Right renal pelvis (tissue), 4 donors: Measurements from ENCODE around the gene LIN37. TPM values are rescaled to one million over a fixed set of nuclear protein-coding genes. Genes with fewer than 3 reads are reported as not detected.
A peak's percentile ranks its signal among the peaks of the same experiment; 100 is the strongest.

ENCODE experiments used
- DNase-seq, 4 donors: peaks; one replicate each; pipeline ENCODE4 v3.0.0-alpha.2; 2013; ENCODE audit warnings: low read depth in 4 of 4, low spot score in 3 of 4, missing footprints in 1 of 4
- polyA plus RNA-seq, 4 donors: library from polyadenylated mRNA; unstranded; fragments of 120-200 nt; gene quantifications; one replicate each; pipeline ENCODE4 v1.2.1, GENCODE V29; 2013; ENCODE audit not compliant: insufficient read length in 4 of 4

Gene LIN37, protein sequence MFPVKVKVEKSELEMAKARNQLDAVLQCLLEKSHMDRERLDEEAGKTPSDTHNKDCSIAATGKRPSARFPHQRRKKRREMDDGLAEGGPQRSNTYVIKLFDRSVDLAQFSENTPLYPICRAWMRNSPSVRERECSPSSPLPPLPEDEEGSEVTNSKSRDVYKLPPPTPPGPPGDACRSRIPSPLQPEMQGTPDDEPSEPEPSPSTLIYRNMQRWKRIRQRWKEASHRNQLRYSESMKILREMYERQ
- polyA plus RNA-seq: 10 to 100 TPM in 1 of 4 donors, 1 to 10 TPM in 3; 8.3 to 11.1 (median 9.4) TPM

DNA sequence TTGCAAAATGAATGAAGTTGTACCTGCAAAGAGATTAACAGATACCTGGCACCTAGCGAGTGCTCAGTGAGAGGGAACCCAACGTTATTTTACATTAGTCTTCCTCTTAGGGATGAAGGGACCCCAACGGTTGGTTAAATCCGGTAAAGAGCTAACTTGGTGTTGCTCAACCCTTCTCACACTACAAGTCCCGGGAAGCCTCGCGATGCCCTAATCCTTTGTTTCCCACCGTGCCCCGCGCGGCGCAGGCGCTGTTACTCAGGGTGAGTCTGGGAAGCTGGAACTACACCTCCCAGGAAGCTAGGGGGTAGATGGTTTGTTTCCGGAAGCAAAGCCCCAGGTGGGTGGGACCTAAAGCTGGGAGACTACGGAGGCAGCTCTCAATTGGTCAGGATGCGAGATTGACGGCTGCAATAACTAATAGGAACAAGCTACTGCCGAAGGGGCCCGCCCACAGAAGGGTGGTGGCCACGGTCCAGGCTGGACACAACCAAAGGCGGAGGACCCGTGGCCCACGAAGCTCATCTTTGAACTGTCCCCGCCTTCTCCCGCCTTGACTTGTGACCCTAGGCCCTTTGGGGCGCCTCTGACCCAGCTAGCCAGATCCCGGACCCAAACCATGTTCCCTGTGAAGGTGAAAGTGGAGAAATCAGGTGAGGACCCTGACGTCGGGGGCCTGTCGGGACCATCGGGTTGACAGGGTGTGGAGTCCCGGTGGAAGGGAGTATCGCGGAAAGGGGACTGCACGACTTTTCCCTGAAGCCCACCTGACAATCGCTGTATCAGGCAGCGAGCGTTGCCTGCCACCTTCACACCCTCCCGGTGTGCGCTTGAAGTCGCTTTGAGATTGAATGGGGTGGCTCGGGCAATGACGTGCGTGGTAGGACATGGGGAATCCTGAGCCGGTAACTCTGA, at the start of gene LIN37:
Gene LIN37 (plus strand): TSS at position 471 of the 915 bp plus-strand sequence. CDS start 149 bp downstream, at position 620.
- peak; percentile 98 to 99 (median 99) for DNase-seq

DNA sequence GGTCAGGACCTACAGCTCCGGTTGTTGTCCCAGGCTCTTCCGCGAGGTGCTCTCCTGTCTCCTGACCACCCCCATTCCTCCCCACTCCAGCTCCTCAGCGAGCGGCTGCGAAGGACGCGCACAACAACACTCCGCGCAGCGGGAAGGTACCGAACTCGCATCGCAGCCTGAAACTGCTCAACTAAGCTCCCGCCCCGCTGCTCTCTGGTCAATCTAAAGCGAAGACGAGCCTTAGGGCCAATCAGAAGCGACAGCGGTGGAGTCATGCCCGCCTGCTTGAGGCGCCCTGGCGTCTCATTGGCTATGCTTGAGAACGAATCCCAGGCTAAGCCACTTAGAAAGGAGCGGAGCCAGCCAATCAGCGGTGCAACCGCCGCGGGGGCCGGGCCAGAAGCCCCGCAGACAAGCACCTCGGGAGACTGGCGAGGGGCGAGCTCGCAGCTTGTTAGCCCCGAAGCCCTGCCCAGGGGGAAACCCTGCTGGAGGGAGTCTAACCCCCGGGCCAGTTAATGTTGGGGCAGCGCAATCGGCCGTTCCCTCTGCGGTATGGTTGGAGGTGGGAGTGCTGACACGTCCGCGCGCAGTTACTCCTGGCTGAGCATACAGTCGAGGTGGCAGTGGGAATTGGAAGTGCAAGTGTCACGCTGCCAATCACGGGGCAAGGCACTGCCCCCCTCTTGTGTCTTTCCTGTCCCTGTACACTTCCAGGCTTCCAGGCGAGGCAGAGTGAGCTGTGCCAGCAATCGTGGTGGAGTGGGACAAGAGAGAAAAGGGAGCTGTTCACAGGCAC, 46.0 kb upstream of the LIN37 start:
- peak; percentile 87 to 92 (median 90) for DNase-seq

DNA sequence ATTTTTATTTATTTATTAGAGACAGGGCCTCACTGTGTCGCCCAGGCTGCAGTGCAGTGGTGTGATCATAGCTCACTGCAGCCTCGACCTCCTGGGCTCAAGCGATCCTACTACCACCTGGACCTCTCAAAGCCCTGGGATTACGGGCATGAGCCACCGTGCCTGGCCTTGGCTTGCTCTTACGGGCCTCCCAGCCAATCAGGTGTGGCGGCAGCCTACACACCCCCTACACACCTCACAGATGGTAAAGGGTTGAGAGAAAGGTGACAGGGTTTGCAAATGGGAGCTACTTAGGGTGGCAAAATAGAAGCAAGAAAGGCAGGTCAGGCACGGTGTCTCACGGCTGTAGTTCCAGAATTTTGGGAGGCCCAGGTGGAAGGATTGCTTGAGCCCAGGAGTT, 45.0 kb upstream of the LIN37 start:
- no peak for DNase-seq

DNA sequence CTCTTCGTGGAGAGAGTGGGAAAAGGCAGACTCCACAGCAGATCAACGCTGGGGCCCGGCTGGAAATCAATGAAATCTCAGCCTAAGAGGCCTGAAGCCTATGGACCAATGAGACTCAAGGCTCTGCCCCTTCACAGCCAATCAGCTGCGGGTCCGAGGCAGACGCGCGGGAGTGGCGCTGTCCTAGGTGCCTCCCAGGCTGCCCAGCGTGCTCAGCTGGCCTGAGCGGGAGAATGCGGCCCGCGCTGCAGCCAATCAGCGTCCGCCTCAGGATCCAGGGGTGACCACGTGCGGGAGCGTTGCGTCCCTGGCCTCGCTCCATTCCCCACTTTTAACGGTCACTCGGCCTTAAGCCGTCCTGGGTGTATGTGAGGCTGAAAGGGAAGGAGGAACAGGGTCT, 44.2 kb upstream of the LIN37 start, which contains the start of gene ZBTB32:
Gene ZBTB32 (plus strand): TSS at position 341 of the 400 bp plus-strand sequence. CDS start 10,069 bp downstream, outside the sequence.
- no peak for DNase-seq

DNA sequence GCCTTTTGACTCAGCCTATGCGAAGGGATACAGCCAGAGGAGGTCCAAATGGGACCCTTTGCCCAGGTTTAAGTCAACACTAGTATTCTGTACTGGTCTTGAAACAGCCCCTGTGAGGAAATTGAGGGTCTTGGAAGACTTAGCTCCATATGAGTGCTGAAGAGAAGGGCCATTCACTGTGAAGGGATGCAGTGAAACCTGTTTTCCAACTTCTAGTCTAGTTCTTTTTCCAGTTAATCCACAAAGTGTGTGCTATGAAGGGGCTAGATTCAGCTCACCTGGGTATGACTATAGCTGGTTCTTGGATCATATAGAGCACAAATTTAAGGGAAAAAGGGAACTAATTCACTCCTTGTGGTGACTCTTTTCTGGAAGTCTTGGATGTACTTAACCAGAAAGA, 40.0 kb upstream of the LIN37 start:
- no peak for DNase-seq

DNA sequence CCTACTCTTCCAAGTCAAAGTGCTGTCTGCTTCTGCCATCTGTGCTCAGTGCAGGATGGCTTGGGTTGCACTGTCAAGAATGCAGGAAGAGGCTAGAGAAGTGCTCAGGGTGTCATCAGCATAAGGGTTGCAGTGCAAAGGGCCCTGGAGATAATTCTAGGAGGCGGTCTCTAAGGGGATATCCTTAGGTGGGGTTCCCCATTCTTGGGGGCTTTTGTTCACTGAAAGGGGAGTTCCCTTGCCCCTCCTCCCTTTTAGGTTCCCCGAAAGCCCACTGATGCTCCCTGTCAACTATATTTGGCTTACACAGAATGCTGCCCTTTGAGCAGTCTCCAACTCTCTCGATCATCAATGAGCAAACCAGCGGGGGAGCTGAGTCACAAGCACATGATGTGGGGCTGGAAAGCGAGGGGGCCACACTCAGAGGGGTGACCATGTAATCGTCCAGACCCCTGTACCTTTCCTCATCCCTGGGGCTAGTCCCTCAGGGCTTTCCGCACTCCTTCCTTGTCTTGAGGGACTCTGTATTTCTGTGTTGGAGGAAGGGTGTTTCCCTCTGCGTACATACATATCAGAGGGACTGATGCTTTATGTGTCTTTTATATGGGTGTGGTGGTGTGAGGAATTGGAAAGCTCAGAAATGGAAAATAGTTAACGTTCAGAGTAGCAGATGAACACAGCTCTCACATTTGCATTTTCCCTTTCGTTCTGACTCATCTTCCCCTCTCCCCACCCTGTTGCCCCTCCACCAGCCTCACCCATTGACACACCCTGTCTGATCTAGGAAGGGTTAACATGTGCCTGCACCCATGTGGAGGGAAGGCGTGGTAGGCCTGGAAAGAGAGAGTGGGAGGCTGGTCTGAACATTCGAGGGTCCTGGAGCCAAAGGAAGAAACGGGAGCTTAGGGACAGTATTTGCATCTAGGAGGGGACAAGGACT, 37.3 kb upstream of the LIN37 start:
- no peak for DNase-seq

DNA sequence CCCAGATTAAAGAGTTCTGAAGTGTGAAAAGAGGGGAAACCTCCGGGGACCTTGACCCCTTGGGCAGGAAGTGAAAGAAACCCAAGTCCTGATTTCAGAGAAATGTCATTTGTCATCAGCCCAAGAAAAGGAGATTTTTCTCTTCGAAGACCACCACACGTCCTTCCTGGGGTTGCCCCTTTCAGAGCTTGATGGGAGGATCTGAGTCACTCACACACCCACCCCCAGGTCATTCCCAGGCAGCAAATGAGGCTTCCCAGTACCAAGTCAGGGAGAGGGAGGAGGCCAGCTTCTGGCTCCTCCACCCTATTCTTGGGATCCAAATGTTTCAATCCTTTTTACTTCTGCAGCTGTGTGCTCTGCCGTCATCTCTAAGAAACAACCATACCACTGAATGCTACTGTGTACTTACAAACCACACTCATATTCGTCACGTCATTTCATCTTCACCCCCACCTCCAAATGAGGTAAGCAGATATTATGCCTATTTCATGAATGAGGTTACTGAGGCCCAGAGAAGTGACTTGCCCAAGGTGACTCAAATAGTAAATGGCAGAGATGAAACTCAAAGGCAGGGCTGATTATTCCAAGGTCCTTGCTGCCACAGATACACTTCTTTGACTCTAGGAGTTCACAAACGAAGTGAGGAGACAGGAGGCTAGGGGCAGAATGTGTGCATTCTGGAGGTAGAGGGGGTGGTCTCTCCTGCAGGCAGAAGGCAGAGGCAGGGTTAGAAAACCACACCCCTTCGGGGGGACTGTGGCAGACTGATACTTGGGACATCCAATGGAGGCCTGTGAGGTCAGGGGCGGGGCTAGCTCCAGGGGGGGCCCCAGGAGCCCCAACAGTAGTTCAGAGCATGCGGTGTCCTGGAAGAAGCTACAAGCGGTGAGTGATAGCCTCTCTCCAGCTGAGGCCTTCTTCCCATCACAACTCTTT, 35.5 kb upstream of the LIN37 start:
- no peak for DNase-seq

DNA sequence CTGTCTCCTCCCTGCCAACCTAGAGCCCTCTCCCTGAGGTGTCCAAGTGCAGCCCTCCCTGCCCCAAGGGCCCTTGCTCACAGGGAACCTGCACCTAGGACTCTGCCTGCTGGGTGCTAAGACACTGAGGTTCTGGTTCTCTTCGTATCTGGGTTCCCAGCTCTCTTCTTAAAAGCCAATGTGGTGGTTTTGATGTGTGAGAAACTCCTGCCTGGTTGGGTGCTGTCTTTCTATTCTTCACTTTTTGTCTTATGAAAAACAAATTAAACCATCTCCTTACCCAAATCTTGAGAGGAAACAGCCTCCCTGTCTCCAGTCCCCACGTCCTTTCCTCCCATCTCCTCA, 34.9 kb upstream of the LIN37 start:
- DNase-seq: no peak

DNA sequence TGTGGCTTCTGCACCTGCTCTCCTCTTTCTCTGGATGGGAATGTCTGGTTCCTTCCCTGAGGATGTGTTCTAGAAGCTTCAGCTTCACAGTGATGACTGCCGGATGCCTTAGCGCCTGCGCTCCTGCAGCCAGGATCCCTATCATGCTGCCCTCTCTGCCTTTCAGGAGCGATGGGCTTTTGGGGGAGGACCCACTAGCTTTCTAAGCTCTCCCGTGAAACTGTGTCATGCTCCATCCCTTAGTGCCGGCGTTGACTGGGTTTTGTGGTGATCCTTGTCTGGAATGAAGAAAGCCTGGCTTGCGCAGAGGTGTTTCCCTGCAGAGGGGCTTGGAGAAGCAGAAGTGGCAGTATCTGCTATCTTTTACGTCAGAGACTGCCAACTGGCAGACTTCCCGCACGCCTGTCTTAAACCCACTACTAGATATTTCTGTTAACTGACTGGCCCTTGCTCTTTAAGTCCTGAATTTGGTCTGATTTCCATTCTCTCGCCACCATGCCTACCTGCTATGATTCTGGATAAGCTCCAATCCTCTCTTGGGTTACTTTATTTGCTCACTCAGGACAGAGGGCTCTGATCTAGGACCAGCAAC, 34.4 kb upstream of the LIN37 start:
- DNase-seq: no peak

DNA sequence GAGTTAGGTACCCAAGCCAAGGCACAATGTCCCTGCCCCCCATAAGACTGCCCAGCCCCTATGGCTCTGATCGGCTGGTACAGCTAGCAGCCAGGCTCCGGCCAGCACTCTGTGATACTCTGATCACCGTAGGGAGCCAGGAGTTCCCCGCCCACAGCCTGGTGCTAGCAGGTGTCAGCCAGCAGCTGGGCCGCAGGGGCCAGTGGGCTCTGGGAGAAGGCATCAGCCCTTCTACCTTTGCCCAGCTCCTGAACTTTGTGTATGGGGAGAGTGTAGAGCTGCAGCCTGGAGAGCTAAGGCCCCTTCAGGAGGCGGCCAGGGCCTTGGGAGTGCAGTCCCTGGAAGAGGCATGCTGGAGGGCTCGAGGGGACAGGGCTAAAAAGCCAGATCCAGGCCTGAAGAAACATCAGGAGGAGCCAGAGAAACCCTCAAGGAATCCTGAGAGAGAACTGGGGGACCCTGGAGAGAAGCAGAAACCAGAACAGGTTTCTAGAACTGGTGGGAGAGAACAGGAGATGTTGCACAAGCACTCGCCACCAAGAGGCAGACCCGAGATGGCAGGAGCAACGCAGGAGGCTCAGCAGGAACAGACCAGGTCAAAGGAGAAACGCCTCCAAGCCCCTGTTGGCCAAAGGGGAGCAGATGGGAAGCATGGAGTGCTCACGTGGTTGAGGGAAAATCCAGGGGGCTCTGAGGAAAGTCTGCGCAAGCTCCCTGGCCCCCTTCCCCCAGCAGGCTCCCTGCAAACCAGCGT, 33.6 kb upstream of the LIN37 start:
- DNase-seq: no peak

DNA sequence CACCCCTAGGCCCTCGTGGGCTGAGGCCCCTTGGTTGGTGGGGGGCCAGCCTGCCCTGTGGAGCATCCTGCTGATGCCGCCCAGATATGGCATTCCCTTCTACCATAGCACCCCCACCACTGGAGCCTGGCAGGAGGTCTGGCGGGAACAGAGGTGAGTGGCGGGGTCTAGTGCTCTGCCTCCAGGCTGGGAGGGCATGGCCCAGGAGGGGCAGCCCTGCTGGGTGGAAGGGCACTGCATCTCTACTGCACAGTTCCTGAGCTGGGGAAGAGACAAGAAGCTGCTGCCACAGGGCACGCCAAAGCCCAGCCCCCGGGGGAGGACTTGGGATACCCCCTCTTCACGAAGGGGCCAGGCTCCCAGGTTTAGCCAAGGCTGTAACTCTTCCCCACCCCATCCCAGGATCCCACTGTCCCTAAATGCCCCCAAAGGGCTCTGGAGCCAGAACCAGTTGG, 33.0 kb upstream of the LIN37 start:
- no peak for DNase-seq

DNA sequence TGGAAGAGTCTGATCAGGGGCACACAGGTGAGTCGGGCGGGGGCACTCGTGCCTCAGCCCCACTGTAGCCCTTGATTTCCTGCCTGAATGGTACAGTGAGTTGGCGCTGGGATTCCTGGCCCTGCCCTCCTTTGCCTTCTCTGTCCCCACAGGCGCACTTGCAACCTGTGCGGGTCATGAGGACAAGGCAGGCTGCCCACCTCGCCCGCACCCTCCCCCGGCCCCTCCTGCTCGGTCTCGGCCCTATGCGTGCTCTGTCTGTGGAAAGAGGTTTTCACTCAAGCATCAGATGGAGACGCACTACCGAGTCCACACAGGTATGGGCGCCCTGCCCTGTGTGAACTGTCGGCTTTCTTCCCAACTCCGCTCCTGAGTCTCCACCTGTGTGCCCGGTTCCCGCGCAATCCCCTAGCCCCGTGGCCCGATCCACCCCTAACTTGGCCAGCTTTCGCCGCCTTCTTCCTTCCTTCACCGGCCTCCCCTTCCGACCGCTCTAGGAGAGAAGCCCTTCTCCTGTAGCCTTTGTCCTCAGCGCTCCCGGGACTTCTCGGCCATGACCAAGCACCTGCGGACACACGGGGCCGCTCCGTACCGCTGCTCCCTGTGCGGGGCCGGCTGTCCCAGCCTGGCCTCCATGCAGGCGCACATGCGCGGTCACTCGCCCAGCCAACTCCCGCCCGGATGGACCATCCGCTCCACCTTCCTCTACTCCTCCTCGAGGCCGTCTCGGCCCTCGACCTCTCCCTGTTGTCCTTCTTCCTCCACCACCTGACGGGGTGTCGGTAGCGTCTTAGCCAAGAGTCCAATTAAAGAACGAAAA, 32.2 kb upstream of the LIN37 start:
- peak in 1 of 4 donors; percentile 23 for DNase-seq

DNA sequence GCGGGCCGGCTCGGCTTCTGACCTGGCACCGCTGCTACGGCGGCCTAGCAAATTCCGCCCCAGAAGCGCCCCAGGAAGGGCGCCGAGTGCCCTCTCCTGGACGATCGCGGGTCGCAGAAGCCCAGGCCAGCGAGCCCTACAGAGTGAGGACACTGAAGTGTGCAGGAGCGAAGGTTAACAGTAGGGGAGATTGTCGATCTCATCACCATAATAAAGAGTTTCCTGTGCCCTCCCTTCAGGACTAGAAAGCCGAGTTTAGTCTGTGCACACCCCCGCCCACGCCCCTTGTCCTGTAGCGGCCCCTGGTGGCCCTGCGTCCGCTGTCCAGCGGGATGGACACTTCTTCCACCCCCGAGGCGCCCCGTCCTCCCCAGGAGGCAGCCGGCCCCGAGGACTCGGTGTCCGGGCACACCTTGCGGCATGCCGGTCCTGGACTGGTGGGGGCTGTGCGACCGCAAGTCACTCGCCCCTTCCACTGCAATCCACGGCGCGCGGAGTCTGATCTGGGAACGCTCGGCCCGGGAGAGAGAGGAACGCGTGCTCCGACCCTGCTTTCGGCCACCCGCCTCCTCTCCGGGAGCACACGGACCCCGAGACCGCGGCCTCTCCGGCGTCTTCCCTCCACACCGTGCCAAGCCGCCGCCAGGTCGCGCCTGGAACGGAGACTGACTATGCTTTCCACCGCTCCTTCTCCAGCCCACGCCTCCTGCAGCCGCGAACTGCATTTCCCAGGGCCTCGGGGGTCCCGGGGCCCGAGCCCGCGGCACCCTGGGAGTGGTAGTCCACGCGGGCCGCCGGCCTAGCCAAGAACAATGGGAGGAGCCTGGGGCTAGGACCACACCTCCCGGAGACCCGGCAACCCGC, 31.3 kb upstream of the LIN37 start:
- DNase-seq: peak; percentile 87 to 93 (median 91)

DNA sequence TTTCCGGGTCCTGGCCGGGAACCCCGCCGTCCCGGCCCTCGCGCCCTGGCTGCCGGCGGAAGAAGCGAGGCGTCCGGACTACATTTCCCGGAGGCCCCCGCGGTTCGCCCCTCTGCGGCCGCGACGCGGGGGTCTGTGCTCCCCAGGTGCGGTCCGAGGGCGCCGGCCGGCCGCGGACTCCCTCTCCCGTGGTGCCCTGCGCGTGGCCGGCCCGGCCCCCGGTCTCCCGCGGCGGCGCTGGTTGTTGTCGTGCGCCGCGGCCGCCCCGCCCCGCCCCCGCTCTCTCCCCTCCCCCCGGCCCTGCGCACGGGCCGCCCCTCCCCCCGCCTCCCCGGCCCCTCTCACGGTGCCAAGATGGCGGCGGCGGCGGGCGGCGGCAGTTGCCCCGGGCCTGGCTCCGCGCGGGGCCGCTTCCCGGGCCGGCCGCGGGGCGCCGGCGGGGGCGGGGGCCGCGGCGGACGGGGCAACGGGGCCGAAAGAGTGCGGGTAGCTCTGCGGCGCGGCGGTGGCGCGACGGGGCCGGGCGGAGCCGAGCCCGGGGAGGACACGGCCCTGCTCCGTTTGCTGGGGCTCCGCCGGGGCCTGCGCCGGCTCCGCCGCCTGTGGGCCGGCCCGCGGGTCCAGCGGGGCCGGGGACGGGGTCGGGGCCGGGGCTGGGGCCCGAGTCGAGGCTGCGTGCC, 30.6 kb upstream of the LIN37 start, which contains the start of gene KMT2B:
Gene KMT2B (plus strand): TSS at position 339 of the 680 bp plus-strand sequence. CDS start 16 bp downstream, at position 355.
- no peak for DNase-seq
